GM12864 (cell line): ENCODE results near the gene EEF1AKMT1.

ENCODE experiments used
- DNase-seq: peaks from one replicate; pipeline ENCODE4 v3.0.0-alpha.2; 2011; ENCODE audit warnings: low read depth
- H3K4me3 ChIP-seq: 2 replicates; pipeline ENCODE4 v1.5.1; 2011; ENCODE audit warnings: mild to moderate bottlenecking, low read depth, low read length, control low read depth
- TF ChIP-seq, protein P1 (sequence below): IDR thresholded peaks from 2 replicates; pipeline ENCODE4 v1.5.1; 2011; ENCODE audit warnings: low read depth, mild to moderate bottlenecking, moderate library complexity, low read length, control low read depth, inconsistent platforms; ENCODE audit errors: missing control alignments

EEF1AKMT1 gene

DNA sequence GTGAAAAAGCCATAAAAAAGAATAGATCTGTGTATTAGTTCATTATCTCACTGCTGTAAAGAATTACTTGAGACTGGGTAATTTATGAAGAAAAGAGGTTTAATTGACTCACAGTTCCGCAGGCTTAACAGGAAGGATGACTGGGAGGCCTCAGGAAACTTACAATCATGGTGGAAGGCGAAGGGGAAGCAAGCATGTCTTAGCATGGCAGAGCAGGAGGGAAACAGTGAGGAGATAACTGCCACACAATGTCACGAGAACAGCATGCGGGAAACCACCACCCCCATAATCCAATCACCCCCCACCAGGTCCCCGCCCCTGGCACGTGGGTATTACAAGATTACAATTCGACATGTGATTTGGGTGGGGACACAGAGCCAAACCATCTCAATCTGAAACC, 39.1 kb upstream of the EEF1AKMT1 start:
- TF ChIP-seq, protein P1, sequence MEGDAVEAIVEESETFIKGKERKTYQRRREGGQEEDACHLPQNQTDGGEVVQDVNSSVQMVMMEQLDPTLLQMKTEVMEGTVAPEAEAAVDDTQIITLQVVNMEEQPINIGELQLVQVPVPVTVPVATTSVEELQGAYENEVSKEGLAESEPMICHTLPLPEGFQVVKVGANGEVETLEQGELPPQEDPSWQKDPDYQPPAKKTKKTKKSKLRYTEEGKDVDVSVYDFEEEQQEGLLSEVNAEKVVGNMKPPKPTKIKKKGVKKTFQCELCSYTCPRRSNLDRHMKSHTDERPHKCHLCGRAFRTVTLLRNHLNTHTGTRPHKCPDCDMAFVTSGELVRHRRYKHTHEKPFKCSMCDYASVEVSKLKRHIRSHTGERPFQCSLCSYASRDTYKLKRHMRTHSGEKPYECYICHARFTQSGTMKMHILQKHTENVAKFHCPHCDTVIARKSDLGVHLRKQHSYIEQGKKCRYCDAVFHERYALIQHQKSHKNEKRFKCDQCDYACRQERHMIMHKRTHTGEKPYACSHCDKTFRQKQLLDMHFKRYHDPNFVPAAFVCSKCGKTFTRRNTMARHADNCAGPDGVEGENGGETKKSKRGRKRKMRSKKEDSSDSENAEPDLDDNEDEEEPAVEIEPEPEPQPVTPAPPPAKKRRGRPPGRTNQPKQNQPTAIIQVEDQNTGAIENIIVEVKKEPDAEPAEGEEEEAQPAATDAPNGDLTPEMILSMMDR: no peak
- H3K4me3 ChIP-seq: no peak overlapping the region
- DNase-seq: no peak

DNA sequence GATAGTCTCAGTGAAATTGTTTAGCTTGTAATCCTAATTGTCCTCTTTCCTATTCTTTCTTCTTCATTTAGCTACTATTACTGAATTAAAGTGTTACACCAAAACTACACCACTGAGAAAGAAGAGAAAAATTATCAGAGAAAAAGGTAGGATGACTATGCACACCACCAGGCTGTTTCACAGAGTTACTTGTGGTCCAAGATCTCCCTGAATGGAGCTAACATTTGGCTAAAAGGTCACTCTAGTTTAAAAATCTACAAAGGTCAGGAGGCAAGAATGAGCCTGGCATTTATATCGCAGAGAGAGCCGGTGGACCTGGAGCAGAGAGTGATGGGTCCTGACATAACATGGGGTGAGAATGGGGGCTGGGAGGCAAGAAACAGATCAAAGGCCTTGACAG, 37.0 kb upstream of the EEF1AKMT1 start:
- no peak overlapping the region for H3K4me3 ChIP-seq
- TF ChIP-seq, protein P1: no peak
- DNase-seq: no peak

DNA sequence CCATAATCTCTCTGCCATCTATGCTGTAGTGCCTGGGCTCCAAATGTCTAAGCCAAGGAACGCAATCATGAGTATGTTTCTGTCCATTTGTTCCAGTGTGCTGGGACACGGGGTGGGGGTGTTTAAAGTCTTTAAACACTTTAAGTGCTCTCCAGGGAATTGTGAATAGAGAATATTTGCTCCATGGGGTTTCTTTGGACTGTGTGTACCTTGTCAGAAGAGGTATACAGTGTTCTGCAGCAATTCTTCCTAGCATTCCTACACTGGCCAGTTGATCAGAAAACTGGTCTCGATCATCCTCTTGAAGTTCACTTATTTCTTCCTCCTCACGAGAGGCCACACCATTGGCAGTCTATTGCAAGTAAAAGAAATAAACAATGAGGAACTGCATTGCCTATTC, 35.1 kb upstream of the EEF1AKMT1 start:
- no peak overlapping the region for H3K4me3 ChIP-seq
- DNase-seq: no peak
- TF ChIP-seq, protein P1: no peak

DNA sequence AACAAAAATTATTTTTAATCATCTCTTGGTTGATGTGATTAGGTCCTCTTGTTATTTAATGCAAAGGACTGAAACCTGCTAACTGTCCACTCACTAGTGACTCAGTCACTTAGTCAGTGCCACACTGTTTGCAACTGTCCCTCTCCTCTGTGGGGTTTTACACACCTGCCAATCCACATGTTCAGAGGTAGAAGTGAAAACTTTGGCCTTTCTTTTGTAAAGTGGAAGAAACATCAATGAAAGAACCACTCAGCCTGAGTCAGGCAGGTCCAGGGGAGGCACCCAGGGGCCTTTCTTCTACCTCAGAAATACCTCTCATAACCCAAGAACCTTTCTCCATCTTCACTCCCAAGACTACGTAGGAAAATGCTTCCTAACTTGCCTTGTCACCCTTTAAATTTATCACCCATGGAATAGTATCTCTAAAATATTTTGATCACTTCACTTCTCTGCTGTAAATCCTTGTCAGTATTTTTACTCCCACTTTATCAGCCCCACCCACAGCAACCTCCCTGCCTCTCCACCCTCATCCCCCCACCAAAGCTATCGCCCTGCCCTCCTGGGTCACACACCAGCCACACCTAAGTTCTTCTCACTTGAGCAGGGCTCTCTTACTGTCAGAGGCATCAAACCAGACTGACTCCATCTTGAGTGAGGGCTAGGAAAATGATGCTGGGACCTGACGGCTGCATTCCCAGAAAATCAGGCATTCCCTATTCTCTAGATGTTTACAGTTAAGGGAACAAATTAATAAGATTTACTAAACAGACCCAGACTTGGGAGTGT, 29.6 kb upstream of the EEF1AKMT1 start:
- H3K4me3 ChIP-seq: no peak overlapping the region
- TF ChIP-seq, protein P1: no peak
- no peak for DNase-seq

DNA sequence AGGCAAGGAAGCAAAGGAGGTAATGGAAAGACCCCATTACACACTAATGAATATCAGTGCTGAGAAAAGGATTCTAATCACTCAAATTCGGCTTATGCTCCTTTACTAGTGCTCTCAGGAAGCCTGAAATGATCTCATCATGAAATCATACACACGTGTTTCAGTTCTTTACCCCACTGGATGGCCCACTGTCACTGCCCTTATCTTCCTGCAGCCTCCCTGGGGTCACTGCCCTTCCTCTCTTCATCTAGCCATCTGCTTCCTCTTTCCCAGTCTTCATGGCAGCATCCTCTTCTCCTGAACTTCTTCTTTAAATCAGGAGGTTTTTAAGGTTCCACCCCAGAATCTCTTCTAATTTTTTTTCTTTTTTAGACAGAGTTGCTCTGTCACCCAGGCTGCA, 27.9 kb upstream of the EEF1AKMT1 start:
- DNase-seq: no peak
- no peak overlapping the region for H3K4me3 ChIP-seq
- TF ChIP-seq, protein P1: no peak

DNA sequence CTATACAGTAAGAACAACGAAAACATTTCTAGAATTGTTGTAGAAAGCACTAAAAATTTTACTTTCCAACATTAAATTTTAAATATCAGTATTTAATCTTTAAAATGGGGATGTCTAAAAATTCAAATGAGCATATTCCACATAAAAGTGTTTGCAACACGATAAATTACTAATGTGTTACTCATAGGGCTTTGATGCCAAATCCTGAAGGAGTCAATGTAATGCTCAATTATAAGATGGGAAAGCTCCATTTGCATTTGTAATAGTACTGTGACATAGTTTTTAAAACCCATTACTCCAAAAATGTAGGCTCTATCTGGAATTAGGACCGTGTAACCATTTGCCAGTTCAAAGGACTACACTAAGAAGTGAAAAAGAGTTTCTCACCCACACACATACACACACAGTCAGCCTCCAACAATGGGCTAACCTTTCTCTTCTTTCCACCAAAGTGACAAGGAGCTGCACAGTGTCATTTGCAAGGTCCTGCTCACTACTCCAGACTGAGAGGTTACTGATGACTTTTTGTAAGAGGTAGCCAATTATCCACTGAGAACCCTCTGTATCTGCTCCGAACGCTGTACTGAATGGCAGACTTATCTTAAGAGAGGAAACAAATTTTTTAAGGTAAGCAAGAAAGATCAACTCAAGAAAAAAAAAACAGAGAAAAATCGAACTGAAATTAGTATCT, 26.1 kb upstream of the EEF1AKMT1 start:
- TF ChIP-seq, protein P1: no peak
- DNase-seq: no peak
- H3K4me3 ChIP-seq: no peak overlapping the region
